ENCODE measurements around the gene ADAMTS3. TPM values are rescaled to one million over a fixed set of nuclear protein-coding genes. Genes with fewer than 3 reads are reported as not detected.

ADAMTS3 gene
- total and polyA plus RNA-seq, 9 of the 15 experiments (the other 6 are each of a cell fraction or from before 2014, with no cell fraction given): 4.0 to 18.0 (median 12.1) TPM

DNA sequence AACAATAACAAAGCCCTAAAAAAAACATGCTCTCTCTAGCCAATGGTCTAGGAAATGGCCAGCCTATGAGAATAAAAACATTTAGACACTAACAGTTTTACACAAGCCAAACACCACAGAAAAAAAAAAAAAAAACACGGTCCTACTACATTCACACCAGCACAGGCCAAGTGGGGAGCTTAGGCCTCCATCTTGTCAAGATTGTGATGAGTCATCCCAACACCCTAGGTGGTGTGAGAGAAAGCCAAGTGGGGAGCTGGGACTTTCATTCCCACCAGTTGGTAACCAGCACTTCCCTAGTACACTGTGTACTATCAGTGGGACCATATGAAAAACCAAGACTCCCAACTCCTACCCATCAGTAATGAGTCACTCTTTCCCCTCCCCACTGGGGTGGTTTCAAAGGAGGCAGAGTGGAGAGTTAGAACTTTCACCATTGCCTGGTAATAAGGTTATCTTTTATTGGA, 95.6 kb downstream of the ADAMTS3 start (continued):
- TF ChIP-seq, protein P1, sequence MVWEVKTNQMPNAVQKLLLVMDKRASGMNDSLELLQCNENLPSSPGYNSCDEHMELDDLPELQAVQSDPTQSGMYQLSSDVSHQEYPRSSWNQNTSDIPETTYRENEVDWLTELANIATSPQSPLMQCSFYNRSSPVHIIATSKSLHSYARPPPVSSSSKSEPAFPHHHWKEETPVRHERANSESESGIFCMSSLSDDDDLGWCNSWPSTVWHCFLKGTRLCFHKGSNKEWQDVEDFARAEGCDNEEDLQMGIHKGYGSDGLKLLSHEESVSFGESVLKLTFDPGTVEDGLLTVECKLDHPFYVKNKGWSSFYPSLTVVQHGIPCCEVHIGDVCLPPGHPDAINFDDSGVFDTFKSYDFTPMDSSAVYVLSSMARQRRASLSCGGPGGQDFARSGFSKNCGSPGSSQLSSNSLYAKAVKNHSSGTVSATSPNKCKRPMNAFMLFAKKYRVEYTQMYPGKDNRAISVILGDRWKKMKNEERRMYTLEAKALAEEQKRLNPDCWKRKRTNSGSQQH (CRISPR knock-in tag; IDR thresholded peaks at IDR 0.05): no peak
- TF ChIP-seq PHB2 (IDR thresholded peaks at IDR 0.05; ENCODE audit: low read depth) (no peak), JUN (IDR thresholded peaks at IDR 0.05; ENCODE audit: borderline replicate concordance, low read depth, low read length) (peak; percentile 75), JUN (CRISPR knock-in tag; IDR thresholded peaks at IDR 0.05; ENCODE audit: borderline replicate concordance) (no peak), MCM7 (IDR thresholded peaks at IDR 0.05) (no peak), FOXA3 (CRISPR knock-in tag; conservative IDR thresholded peaks at IDR 0.05 in 1 of 2, IDR thresholded peaks at IDR 0.05 in 1 of 2) (no peak), SAFB2 (IDR thresholded peaks at IDR 0.05; ENCODE audit: borderline replicate concordance, low read depth, low read length, severe bottlenecking) (no peak), SMAD3 (CRISPR knock-in tag; conservative IDR thresholded peaks at IDR 0.05) (no peak), ZNF589 (CRISPR knock-in tag; IDR thresholded peaks at IDR 0.05; ENCODE audit: low read depth) (no peak), POLR2AphosphoS5 (IDR thresholded peaks at IDR 0.05; ENCODE audit: control insufficient read depth, insufficient read depth, low read depth, low read length) (peak; percentile 42; the same call in 1 of the 2 replicates), HMGN3 (IDR thresholded peaks at IDR 0.05; ENCODE audit: borderline replicate concordance, extremely low read depth, insufficient read length, low read depth, low read length) (no peak), ZEB2 (IDR thresholded peaks at IDR 0.05) (no peak), HNRNPLL (IDR thresholded peaks at IDR 0.05; ENCODE audit: low read depth, low read length, poor library complexity, severe bottlenecking) (no peak), ZNF696 (CRISPR knock-in tag; conservative IDR thresholded peaks at IDR 0.05) (no peak), MAFF (IDR thresholded peaks at IDR 0.05; ENCODE audit: low read length) (peak; percentile 84)
- TF ChIP-seq, protein P2, sequence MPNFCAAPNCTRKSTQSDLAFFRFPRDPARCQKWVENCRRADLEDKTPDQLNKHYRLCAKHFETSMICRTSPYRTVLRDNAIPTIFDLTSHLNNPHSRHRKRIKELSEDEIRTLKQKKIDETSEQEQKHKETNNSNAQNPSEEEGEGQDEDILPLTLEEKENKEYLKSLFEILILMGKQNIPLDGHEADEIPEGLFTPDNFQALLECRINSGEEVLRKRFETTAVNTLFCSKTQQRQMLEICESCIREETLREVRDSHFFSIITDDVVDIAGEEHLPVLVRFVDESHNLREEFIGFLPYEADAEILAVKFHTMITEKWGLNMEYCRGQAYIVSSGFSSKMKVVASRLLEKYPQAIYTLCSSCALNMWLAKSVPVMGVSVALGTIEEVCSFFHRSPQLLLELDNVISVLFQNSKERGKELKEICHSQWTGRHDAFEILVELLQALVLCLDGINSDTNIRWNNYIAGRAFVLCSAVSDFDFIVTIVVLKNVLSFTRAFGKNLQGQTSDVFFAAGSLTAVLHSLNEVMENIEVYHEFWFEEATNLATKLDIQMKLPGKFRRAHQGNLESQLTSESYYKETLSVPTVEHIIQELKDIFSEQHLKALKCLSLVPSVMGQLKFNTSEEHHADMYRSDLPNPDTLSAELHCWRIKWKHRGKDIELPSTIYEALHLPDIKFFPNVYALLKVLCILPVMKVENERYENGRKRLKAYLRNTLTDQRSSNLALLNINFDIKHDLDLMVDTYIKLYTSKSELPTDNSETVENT (CRISPR knock-in tag; IDR thresholded peaks at IDR 0.05): no peak
- TF ChIP-seq, protein P3, sequence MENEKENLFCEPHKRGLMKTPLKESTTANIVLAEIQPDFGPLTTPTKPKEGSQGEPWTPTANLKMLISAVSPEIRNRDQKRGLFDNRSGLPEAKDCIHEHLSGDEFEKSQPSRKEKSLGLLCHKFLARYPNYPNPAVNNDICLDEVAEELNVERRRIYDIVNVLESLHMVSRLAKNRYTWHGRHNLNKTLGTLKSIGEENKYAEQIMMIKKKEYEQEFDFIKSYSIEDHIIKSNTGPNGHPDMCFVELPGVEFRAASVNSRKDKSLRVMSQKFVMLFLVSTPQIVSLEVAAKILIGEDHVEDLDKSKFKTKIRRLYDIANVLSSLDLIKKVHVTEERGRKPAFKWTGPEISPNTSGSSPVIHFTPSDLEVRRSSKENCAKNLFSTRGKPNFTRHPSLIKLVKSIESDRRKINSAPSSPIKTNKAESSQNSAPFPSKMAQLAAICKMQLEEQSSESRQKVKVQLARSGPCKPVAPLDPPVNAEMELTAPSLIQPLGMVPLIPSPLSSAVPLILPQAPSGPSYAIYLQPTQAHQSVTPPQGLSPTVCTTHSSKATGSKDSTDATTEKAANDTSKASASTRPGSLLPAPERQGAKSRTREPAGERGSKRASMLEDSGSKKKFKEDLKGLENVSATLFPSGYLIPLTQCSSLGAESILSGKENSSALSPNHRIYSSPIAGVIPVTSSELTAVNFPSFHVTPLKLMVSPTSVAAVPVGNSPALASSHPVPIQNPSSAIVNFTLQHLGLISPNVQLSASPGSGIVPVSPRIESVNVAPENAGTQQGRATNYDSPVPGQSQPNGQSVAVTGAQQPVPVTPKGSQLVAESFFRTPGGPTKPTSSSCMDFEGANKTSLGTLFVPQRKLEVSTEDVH (IDR thresholded peaks at IDR 0.05; ENCODE audit: low read depth, partially characterized antibody): no peak
- TF ChIP-seq, protein P4, sequence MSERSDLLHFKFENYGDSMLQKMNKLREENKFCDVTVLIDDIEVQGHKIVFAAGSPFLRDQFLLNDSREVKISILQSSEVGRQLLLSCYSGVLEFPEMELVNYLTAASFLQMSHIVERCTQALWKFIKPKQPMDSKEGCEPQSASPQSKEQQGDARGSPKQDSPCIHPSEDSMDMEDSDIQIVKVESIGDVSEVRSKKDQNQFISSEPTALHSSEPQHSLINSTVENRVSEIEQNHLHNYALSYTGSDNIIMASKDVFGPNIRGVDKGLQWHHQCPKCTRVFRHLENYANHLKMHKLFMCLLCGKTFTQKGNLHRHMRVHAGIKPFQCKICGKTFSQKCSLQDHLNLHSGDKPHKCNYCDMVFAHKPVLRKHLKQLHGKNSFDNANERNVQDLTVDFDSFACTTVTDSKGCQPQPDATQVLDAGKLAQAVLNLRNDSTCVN (CRISPR knock-in tag; IDR thresholded peaks at IDR 0.05): no peak

Data from K562 (cell line).